HG03064 (cell line): Measurements from ENCODE around the gene NMUR1.

Experiments used
- ATAC-seq: cut with Tn5 transposase; IDR thresholded peaks from one replicate; pipeline ENCODE4 v1.9.1; 2021; ENCODE audit warnings: low read depth; ENCODE audit not compliant: unreplicated experiment

NMUR1 gene

GRCh38 chr2:231494669-231495068 is 35.6 kb downstream of the NMUR1 start:
- ATAC-seq, result no peak

DNA sequence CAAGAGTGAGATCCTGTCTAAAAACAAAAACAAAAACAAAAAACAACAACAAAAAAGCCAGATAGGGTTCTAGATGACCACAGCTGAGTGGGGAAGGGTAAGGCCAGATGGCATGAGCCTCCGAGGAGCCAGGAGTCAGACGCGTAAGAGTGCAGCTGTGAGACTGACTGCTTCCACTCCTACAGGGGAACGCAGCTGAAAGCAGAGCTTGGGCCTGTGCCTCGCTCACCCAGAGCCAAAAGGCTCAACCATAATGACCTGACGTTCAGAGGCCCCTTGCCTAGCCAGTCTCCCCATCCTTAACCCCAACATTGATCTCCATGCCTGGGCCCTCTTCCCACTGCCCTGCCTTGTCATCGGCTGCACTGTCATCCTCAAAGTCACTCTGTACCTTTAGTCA is 39.4 kb downstream of the NMUR1 start:
- ATAC-seq, result no peak

DNA sequence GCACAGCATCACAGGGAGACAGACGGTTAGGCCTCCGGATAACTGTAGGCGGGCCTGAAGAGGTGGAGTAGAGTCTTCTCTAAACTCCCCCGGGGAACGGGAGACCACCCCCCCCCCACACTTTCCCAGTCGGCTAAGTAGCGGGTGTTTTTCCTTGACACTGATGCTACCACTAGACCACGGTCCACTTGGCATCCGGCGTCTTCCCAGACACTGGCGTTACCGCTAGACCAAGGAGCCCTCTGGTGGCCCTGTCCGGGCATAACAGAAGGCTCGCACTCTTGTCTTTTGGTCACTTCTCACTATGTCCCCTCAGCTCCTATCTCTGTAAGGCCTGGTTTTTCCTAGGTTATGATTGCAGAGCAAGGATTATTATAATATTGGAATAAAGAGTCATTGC is 40.3 kb downstream of the NMUR1 start:
- ATAC-seq, result no peak

GRCh38 chr2:231488331-231488730 is 41.9 kb downstream of the NMUR1 start:
- ATAC-seq, result no peak

- ATAC-seq, result no peak
Observed at GRCh38 chr2:231486851-231487596, 43.2 kb downstream of the NMUR1 start.

DNA sequence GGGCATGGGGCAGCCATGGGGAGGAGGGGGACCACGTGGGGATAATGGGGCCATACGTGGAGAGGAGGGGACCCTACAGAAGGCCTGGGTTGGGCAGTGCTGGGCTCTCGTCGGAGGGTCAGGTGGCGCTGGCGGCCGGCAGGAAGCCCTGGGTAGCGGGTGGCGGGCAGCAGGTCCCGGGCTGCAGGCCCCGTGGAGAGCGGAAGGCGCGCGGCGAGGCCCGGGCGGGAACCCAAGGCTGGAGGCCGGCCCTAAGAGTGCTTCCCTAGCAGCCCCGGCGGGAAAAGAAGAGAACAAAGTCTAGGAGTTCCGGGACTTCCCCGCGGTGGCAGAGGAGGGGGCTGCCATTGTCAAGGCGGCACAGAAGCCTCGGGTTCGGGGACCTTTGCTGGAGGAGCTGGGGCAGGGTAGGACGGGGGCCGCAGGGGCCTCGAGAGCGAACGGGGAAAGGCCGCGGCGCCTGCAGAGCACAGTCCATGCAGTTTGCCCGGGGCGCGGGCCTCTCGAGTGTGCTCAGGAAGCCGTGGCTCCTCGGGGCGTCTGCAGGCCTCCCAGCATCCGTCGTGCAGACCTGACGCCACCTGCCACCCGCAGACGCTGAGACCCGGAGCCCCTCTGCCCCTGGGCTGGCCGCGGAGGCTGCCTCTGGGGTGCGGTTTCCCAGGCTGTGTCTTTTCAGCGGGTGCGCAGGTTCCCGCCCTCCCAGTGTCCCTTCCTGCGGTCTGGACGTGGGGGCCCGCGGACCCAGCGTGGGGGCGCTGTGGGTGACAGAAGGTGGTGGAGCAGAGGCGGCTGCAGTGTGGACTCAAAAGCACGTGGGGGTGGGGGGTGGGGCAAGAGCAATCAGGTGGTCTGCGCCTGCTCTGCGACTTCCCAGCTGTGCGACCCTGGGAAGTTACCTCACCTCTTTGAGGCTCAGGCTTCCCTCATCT is 46.6 kb downstream of the NMUR1 start:
- ATAC-seq, result no peak

GRCh38 chr2:231482806-231483391 is 47.3 kb downstream of the NMUR1 start:
- ATAC-seq, result peak; percentile 67

- ATAC-seq, result no peak
Observed at GRCh38 chr2:231480781-231481180, 49.5 kb downstream of the NMUR1 start.

- ATAC-seq, result no peak
Observed at GRCh38 chr2:231479455-231479854, 50.8 kb downstream of the NMUR1 start.

DNA sequence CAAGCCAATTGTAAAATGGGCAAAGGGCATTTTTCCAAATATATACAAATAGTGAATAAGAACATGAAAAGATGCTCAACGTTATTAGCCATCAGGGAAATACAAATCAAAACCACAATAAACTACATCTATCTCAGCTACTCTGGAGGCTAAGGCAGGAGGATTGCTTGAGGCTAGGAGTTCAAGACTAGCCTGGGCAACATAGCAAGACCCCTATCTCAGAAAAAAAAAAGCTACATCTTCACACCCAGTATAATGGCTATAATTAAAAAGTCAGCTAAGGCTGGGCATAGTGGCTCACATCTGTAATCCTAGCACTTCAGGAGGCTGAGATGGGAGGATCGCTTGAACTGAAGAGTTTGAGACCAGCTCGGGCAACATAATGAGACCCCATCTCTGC is 53.3 kb downstream of the NMUR1 start:
- ATAC-seq, result no peak

DNA sequence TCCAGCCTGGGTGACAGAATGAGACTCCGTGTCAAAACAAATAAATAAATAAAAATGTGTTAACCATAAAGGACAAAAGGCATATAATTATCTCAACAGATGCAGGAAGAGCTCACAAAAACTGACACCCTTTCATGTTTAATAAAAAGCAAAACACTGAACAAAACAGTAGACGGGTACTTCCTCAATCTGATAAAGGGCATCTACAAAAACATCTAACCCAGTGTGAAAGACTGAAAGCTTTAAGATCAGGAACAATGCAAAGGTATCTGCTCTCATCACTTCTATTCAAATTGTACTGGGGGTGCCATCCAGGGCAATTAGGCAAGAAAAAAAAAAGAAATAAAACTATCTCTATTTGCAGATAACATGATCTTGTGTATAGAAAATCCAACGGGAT is 54.3 kb downstream of the NMUR1 start:
- no peak for ATAC-seq
